Esophagus (tissue), 2 donors: Measurements from ENCODE around the gene GTF3C2. TPM values are rescaled to one million over a fixed set of nuclear protein-coding genes. Genes with fewer than 3 reads are reported as not detected.
"Not testable (repeated sequence)": the region's sequence is repeated elsewhere in the genome, so short reads cannot be mapped to it uniquely, and the experiment has no call there.

ENCODE experiments used
- H3K27ac ChIP-seq, 2 donors: one replicate each; pipeline ENCODE4 v1.5.1; 2013; ENCODE audit warnings: low read depth in 2 of 2, mild to moderate bottlenecking in 2 of 2, inconsistent platforms in 1 of 2, low read length in 1 of 2, moderate library complexity in 1 of 2
- H3K27me3 ChIP-seq, 2 donors: one replicate each; pipeline ENCODE4 v1.6.1; 2013; ENCODE audit warnings: low read length in 2 of 2, control low read depth in 1 of 2, mild to moderate bottlenecking in 1 of 2; ENCODE audit not compliant: insufficient read depth in 2 of 2, control insufficient read depth in 1 of 2
- H3K36me3 ChIP-seq, 2 donors: one replicate each; pipeline ENCODE4 v1.6.1; 2013; ENCODE audit warnings: low read length in 1 of 2; ENCODE audit not compliant: control insufficient read depth in 2 of 2, insufficient read depth in 2 of 2
- H3K4me1 ChIP-seq, 2 donors: one replicate each; pipeline ENCODE4 v1.6.1; 2013; ENCODE audit warnings: low read length in 1 of 2; ENCODE audit not compliant: control insufficient read depth in 2 of 2, insufficient read depth in 2 of 2
- H3K4me3 ChIP-seq, 2 donors: one replicate each; pipeline ENCODE4 v1.5.1; 2013; ENCODE audit warnings: low read length in 2 of 2, mild to moderate bottlenecking in 2 of 2, low read depth in 1 of 2, moderate library complexity in 1 of 2
- H3K9me3 ChIP-seq, 2 donors: one replicate each; pipeline ENCODE4 v1.6.1; 2013; ENCODE audit warnings: mild to moderate bottlenecking in 2 of 2, low read depth in 1 of 2, low read length in 1 of 2, moderate library complexity in 1 of 2; ENCODE audit not compliant: control insufficient read depth in 2 of 2, insufficient read depth in 1 of 2
- WGBS, 2 donors: extraction: QIAGEN DNeasy Blood & Tissue Kit; methylation state at CpG; one replicate each; pipeline ENCODE4 v1.1.7; 2013; 5-methylcytosine and 5-hydroxymethylcytosine counted together
- polyA plus RNA-seq, 2 donors: library from polyadenylated mRNA; stranded (reverse); fragments of 200-250 nt; gene quantifications; one replicate each; pipeline ENCODE4 v1.2.3, GENCODE V29; 2013
- donor health status: healthy with polysubstance abuse.
- donor health status: Bipolar disorder and iron deficiency.

GTF3C2 gene
- polyA plus RNA-seq, 2 donors: 41.5 to 43.8 TPM

DNA sequence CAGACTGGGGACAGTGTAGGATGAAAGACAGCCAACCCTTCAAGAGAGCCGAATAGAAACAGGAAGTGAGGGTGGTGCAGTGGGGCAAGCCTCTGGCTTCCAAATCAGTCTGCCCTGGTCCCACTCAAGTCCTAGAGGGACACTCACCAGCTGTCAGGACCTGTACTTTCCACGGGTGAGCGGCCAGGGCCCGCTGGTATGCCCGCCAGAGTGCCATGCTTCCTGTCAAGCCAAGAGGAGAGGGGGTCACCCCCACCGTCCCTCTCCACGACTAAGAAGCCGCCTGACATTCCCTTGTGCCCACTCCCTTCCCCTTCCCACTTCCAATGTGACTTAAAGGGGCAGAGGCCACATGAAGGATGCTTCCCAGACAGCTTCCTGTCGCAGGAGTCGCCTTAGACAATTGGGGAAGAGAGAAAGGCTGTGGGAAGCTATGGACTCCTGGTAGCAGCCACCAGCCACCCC is 34.2 kb downstream of the GTF3C2 start:
- H3K27me3 ChIP-seq: no peaks in the 10 kb centered on the region
- H3K36me3 ChIP-seq: peaks cover 7 to 11% of the 10 kb centered on the region in 2 donors
- peaks cover 6 to 10% of the 10 kb centered on the region in 2 donors for H3K4me1 ChIP-seq
- H3K27ac ChIP-seq: peak overlapping the region; percentile 83 to 93
- no peaks in the 10 kb centered on the region for H3K9me3 ChIP-seq
- WGBS, 2 donors: 1 to 2% methylated on average over 9 to 10 of the region's 10 CpGs
- H3K4me3 ChIP-seq: peak overlapping the region; percentile 70 to 96

DNA sequence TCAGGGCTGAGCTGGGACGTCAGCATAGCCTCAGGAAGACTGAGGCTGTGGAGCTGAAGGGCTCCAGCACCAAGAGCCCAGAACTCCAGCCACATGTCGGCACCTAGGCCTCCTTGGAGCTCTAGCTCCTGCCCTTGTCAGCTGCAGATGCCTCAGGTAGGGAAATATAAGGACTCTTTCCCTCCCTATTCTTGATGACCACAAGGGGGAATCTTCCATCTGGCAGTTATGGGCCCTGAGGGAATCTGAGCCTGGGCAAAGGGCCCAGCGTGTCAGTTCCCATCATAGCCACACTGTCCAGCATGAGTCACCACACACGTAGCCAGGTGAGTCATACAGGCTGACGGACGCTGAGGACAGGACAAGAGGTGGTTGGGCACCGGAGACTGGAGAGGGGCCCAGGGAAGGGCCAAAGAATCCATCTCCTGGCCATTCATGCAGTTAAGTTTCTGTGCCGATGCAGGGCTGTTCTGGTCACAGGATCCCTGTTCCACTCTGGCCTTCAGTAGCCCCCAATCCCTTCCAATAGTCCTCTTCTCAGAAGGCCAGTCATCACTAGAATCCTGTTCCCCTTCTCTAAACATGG is 35.5 kb downstream of the GTF3C2 start:
- Histone ChIP-seq H3K9me3 (no peaks in the 10 kb centered on the region), H3K27me3 (no peaks in the 10 kb centered on the region), H3K4me1 (peaks cover 6 to 10% of the 10 kb centered on the region in 2 donors), H3K36me3 (no peaks in the 10 kb centered on the region), H3K27ac (no peak overlapping the region), H3K4me3 (no peak overlapping the region)
- WGBS, 2 donors: 41 to 49% methylated on average over 8 of the region's 8 CpGs

DNA sequence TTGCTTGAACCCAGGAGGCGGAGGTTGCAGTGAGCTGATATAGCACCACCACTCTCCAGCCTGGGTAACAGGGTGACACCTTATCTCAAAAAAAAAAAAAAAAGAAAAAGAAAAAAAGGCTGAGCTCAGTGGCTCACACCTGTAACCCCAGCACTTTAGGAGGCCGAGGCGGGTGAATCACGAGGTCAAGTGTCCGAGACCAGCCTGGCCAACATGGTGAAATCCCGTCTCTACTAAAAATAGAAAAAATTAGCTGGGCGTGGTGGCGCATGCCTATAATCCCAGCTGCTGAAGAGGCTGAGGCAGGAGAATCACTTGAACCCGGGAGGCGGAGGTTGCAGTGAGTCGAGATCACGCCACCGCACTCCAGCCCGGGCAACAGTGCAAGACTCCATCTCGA is 36.7 kb downstream of the GTF3C2 start:
- H3K27me3 ChIP-seq, H3K9me3 ChIP-seq, H3K4me3 ChIP-seq, H3K27ac ChIP-seq, H3K4me1 ChIP-seq, H3K36me3 ChIP-seq: not testable (repeated sequence)
- WGBS, 2 donors: 95 to 97% methylated on average over 15 of the region's 15 CpGs

DNA sequence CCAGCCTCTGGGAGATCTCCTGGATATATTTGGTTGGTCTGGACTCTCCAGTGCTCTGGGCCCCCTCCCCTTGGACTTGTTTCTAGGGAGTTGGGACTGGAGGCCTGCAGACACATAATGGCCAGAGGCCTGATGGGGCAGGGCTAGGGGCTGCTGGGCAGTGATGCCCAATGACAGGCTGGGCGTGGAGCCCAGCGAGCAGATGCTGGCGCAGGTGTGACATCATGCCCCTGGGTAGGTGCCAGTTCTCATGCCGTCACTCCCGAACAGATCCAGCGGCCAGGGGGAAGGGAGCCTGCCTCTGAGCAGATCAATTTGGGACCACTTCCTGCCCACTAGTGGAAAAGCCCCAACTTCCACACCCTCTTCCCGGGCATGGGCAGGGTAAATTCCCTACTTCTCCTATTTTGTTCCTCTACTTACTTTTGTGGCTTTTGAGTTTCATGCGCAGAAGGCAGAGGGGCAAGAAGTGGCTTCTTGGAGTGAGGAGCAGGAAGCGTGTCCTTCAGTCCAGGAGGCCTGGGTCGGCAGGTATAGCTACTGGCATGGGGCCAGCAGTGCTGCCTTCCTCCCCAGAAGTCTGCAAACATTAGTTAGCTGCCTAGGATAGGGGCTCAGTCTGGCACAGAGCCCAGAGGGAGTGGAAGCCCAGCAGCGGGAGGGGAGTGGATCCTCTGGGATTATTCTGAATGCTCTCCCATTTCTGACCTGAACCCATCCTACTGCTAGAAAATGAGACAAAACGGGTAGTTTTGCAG is 39.7 kb downstream of the GTF3C2 start:
- 70 to 82% methylated on average over 12 of the region's 12 CpGs for WGBS, 2 donors
- Histone ChIP-seq H3K27ac (no peak overlapping the region), H3K4me3 (no peak overlapping the region)

DNA sequence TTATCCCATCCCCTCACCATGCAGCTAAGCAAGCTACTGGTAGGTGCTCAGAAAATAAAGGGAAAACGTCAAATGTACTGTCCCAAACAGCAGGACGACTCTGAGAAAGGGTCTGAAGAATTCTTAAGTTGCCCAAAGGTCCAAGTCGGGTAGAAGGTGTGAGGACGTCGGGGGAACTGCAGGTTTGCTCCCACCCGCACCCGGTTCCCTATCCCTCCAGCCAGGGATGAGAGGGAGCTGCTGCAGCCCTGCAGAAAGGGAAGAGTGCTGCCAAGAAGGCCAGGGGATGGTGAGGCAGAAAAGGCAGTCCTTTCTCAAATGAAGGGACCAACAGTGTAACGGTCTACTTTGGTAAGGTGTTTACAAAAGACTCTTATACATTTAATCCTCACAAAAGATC is 41.4 kb downstream of the GTF3C2 start:
- Histone ChIP-seq H3K9me3 (no peaks in the 10 kb centered on the region), H3K27me3 (no peaks in the 10 kb centered on the region), H3K4me3 (no peak overlapping the region), H3K27ac (no peak overlapping the region), H3K4me1 (no peaks in the 10 kb centered on the region), H3K36me3 (peaks cover 0 to 6% of the 10 kb centered on the region in 2 donors)
- 74 to 81% methylated on average over 8 of the region's 8 CpGs for WGBS, 2 donors

More for the DNA sequence above, 39.7 kb downstream of the GTF3C2 start:
- H3K36me3 ChIP-seq: peaks cover 0 to 3% of the 10 kb centered on the region in 2 donors
- no peaks in the 10 kb centered on the region for H3K27me3 ChIP-seq
- H3K4me1 ChIP-seq: peaks cover 4 to 6% of the 10 kb centered on the region in 2 donors
- no peaks in the 10 kb centered on the region for H3K9me3 ChIP-seq

DNA sequence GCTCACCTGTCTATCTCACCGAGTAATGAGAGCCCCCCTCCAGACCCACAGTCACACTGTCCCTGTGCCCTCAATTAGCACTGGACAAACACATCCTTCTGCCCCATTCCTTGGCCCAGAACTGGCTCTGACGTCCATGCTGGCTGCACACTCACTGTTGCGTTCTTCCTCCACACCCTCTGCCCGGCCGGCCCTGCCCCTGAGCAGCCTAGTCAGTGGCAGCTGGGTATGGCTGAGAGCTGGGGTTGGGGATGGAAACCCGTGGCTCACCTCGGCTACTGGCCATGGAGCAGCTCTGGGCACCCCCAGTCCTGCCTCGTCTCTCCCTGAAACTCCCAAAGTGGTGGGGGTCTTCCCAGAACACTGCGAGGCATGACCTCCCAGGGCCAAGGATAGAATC is 41.9 kb downstream of the GTF3C2 start:
- Histone ChIP-seq H3K36me3 (peaks cover 0 to 6% of the 10 kb centered on the region in 2 donors), H3K27me3 (no peaks in the 10 kb centered on the region), H3K4me3 (no peak overlapping the region), H3K27ac (no peak overlapping the region), H3K4me1 (no peaks in the 10 kb centered on the region), H3K9me3 (no peaks in the 10 kb centered on the region)
- WGBS, 2 donors: 89 to 94% methylated on average over 9 of the region's 9 CpGs

DNA sequence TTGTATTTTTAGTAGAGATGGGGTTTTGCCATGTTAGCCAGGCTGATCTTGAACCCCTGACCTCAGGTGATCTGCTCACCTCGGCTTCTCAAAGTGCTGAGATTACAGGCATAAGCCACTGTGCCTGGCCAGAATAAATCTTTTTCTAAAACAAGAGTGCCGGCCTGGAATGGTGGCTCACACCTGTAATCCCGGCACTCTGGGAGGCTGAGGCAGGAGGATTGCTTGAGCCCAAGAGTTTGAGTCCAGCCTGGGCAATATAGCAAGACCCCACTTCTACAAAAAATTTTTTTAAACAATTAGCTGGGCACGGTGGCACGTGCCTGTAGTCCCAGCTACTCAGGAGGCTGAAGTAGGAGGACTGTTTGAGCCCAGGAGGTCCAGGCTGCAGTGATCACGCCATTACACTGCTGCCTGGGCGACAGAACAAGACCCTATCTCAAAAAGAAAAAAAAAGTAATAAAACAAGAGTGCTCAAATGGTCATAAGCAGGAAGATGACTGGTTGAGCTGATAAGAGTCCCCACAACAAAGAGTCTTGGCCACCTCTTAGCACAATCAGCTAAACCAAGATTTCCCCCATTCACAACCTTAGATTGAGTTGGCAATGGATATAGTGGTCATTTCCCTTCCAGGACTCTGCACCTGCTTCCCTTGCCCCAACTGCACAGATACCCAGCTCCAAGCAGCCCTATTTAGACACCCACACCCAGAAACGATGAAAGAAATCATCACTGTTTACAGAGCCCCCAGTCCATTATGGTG is 42.5 kb downstream of the GTF3C2 start:
- peaks cover 0 to 6% of the 10 kb centered on the region in 2 donors for H3K36me3 ChIP-seq
- WGBS, 2 donors: 92% methylated on average over 8 of the region's 8 CpGs

DNA sequence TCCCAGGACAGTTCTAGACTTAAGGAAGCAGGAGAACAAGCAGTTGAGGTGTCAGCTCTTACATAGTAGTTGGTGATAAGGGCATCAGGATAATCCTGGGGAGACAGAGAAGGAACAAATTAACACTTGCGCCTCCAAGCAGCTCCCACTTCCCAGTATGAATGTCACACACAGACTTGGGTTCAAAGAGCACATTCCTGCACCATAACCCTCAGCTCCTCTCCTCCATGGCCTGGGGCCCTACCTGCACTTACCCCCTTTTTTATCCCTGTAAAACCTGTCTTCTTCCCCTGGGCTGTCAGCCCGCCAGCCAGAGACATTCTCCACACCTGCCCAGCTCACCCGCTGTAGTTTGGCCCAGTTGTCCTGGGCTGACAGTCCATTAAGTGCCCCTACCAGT is 44.4 kb downstream of the GTF3C2 start:
- Histone ChIP-seq H3K9me3 (no peaks in the 10 kb centered on the region), H3K27ac (no peak overlapping the region), H3K4me1 (peaks cover 0 to 7% of the 10 kb centered on the region in 2 donors), H3K27me3 (peaks cover 0 to 9% of the 10 kb centered on the region in 2 donors), H3K36me3 (peaks cover 0 to 6% of the 10 kb centered on the region in 2 donors), H3K4me3 (no peak overlapping the region)
- WGBS, 2 donors: 96 to 100% methylated on average over 3 of the region's 3 CpGs

More for the DNA sequence above, 42.5 kb downstream of the GTF3C2 start:
- Histone ChIP-seq H3K4me3 (no peak overlapping the region), H3K27me3 (no peaks in the 10 kb centered on the region), H3K9me3 (no peaks in the 10 kb centered on the region), H3K27ac (no peak overlapping the region), H3K4me1 (no peaks in the 10 kb centered on the region)

DNA sequence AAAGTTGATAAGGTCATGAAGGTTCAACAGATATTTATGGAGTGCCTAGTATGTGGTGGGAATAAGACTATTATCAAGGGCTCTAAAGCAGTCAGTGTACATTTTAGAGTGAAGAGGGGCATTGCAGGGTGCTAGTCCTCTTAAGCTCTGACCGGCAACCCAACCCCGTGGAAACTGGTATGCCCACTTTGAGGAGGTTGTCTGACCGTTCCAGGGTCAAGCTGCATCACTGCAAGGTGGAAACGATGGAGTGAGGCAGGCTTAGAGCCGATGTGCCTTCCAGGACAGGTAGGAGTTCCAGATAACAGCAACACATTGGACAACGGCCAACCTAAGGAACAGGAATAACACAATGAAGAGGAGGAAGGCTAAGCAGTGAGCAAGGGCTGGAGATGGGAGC is 46.9 kb downstream of the GTF3C2 start:
- H3K4me1 ChIP-seq: peaks cover 5 to 13% of the 10 kb centered on the region in 2 donors
- peaks cover 0 to 3% of the 10 kb centered on the region in 2 donors for H3K36me3 ChIP-seq
- whole genome bisulfite sequencing, 2 donors: 87 to 94% methylated on average over 6 of the region's 6 CpGs
- H3K27me3 ChIP-seq: peaks cover 0 to 21% of the 10 kb centered on the region in 2 donors
- H3K27ac ChIP-seq: no peak overlapping the region
- H3K4me3 ChIP-seq: no peak overlapping the region
- H3K9me3 ChIP-seq: no peaks in the 10 kb centered on the region
